Measurements from ENCODE around the gene OR2AT4. TPM values are rescaled to one million over a fixed set of nuclear protein-coding genes. Genes with fewer than 3 reads are reported as not detected.
"Not testable (repeated sequence)": the region's sequence is repeated elsewhere in the genome, so short reads cannot be mapped to it uniquely, and the experiment has no call there.

OR2AT4 gene
- total RNA-seq, 1 donor from 2014 or later, result not detected

DNA sequence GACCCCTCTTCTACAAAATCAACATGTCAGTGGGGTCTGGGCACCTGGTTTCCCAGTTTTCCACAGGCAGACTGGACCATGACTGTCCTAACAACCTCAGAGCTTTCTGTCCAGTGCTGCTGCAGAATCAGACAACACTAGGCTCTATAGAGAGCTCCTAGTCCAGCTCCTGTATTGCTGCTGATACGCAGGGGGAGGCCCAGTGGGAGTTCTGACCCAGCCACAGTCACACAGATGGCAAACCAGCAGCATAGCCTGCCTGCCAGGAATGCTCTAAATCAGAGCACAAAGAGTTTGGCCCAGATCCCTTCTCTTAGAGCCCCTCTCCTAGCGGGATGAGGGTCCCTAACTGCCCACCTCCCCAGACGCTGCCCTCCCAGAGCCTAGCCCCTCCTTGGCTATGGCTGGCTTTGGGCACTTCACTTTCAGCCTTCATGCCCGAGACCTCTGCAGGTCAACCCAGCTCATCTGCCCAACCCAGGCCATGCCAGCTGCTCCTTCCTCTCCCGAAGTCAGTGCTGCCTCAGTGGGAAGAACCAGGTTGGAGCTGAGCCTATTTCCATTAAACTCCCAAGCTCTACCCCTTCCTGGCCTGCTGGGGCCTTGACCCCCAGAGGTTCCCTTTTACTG, 38.5 kb upstream of the OR2AT4 start:
- Histone ChIP-seq H3K27ac (ENCODE audit: low read depth, low read length) (no peak overlapping the region), H3K4me3 (ENCODE audit: low read length in 3 of 3) (no peak overlapping the region), H3K36me3 (ENCODE audit: control insufficient read depth in 3 of 3, insufficient read depth in 3 of 3, low read length in 3 of 3) (no peaks in the 10 kb centered on the region), H3K9me3 (ENCODE audit: control insufficient read depth in 3 of 3, low read length in 3 of 3) (no peaks in the 10 kb centered on the region), H3K27me3 (ENCODE audit: control insufficient read depth in 3 of 3, insufficient read depth in 3 of 3, low read length in 3 of 3) (peaks cover 3 to 17% (median 12%) of the 10 kb centered on the region in 3 donors), H3K9ac (ENCODE audit: low read depth in 1 of 3, low read length in 3 of 3) (no peak overlapping the region), H3K4me1 (ENCODE audit: control insufficient read depth in 3 of 3, insufficient read depth in 3 of 3, low read length in 3 of 3) (no peaks in the 10 kb centered on the region)

DNA sequence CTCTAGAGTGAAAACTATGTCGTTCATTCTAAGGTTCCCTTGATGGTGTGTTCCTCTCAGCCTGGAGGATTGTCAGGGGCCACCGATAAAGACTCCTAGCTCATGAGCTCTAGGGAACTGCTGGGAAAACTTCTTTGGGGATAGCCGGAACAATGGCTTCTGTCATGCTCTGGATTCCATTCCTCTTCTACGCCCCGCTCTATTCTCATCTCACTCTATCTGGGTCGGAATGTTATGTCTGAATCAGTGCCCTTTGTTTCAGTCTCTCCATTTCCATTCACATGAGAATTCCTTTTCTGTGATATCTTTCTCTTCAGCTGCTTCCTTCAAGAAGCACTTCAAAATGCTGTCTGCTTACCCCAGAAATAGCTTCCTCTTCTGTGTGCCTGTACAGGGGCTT, 37.3 kb upstream of the OR2AT4 start:
- Histone ChIP-seq H3K9ac (ENCODE audit: low read depth in 1 of 3, low read length in 3 of 3) (no peak overlapping the region), H3K4me3 (ENCODE audit: low read length in 3 of 3) (no peak overlapping the region), H3K9me3 (ENCODE audit: control insufficient read depth in 3 of 3, low read length in 3 of 3) (no peaks in the 10 kb centered on the region), H3K27me3 (ENCODE audit: control insufficient read depth in 3 of 3, insufficient read depth in 3 of 3, low read length in 3 of 3) (peaks cover 3 to 18% (median 12%) of the 10 kb centered on the region in 3 donors), H3K4me1 (ENCODE audit: control insufficient read depth in 3 of 3, insufficient read depth in 3 of 3, low read length in 3 of 3) (no peaks in the 10 kb centered on the region), H3K27ac (ENCODE audit: low read depth, low read length) (no peak overlapping the region), H3K36me3 (ENCODE audit: control insufficient read depth in 3 of 3, insufficient read depth in 3 of 3, low read length in 3 of 3) (no peaks in the 10 kb centered on the region)

DNA sequence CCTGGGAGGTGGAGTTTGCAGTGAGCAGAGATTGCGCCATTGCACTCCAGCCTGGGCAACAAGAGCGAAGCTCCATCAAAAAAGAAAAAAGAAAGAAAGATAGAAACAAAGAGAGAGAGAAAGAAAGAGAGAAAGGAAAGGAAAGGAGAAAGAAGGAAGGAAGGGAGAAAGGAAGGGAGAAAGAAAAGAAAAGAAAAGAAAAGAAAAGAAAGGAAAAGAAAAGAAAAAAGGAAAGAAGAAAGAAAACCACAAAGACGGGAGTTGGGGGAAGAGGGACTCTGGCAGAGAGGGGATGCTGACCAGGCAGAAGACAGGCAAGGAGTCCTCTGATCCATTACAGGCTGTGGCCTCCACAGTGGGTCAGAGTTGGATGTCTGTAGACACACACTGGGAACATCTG, 35.4 kb upstream of the OR2AT4 start:
- Histone ChIP-seq H3K4me3 (ENCODE audit: low read length in 3 of 3) (no peak overlapping the region), H3K36me3 (ENCODE audit: control insufficient read depth in 3 of 3, insufficient read depth in 3 of 3, low read length in 3 of 3) (no peaks in the 10 kb centered on the region), H3K9ac (ENCODE audit: low read depth in 1 of 3, low read length in 3 of 3) (no peak overlapping the region), H3K9me3 (ENCODE audit: control insufficient read depth in 3 of 3, low read length in 3 of 3) (no peaks in the 10 kb centered on the region), H3K27me3 (ENCODE audit: control insufficient read depth in 3 of 3, insufficient read depth in 3 of 3, low read length in 3 of 3) (peaks cover 5 to 18% (median 15%) of the 10 kb centered on the region in 3 donors), H3K27ac (ENCODE audit: low read depth, low read length) (no peak overlapping the region), H3K4me1 (ENCODE audit: control insufficient read depth in 3 of 3, insufficient read depth in 3 of 3, low read length in 3 of 3) (no peaks in the 10 kb centered on the region)

DNA sequence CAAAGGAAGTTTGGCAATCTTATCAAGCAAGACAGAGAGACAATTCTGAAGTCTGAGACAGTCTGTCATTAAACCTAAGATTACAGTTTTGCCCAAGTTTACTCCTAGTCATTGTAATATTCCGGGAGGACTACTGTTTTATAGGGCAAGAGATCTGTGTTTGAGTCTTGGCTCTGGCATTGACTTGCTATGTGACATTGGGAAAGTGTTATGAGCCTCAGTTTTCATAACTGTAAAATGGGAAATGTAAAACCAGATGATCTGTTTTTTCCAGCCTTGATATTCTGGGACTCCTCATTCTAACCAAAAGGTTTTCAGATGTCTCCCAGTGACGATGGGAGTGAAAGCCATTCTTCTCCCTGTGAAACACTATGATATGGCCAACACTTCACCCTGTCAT, 29.9 kb upstream of the OR2AT4 start:
- Histone ChIP-seq H3K4me3 (ENCODE audit: low read length in 3 of 3) (no peak overlapping the region), H3K27ac (ENCODE audit: low read depth, low read length) (no peak overlapping the region), H3K4me1 (ENCODE audit: control insufficient read depth in 3 of 3, insufficient read depth in 3 of 3, low read length in 3 of 3) (no peaks in the 10 kb centered on the region), H3K27me3 (ENCODE audit: control insufficient read depth in 3 of 3, insufficient read depth in 3 of 3, low read length in 3 of 3) (peaks cover 5 to 9% (median 8%) of the 10 kb centered on the region in 3 donors), H3K36me3 (ENCODE audit: control insufficient read depth in 3 of 3, insufficient read depth in 3 of 3, low read length in 3 of 3) (no peaks in the 10 kb centered on the region), H3K9ac (ENCODE audit: low read depth in 1 of 3, low read length in 3 of 3) (no peak overlapping the region), H3K9me3 (ENCODE audit: control insufficient read depth in 3 of 3, low read length in 3 of 3) (no peaks in the 10 kb centered on the region)

DNA sequence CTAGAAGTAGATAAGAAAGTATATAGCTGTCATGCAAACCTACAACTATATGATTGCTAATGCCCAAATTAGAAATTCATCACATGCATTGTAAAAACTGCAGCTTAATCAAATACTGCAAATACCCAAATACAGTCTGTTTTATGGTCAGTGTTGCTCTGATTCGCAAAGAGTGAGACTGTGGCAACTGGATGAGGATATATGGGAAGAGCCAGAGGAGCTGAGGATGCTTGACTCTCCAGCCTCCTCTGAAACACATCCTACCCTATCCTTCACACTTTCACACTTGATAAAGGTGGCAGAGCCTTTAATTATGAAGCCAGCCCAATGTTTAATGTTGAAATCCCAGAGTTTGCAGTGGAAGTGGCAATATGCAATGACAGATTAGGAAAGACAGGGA, 21.9 kb upstream of the OR2AT4 start:
- H3K9ac ChIP-seq (ENCODE audit: low read depth in 1 of 3, low read length in 3 of 3), result no peak overlapping the region
- H3K9me3 ChIP-seq (ENCODE audit: control insufficient read depth in 3 of 3, low read length in 3 of 3), result peaks cover 0 to 3% (median 2%) of the 10 kb centered on the region in 3 donors
- H3K4me1 ChIP-seq (ENCODE audit: control insufficient read depth in 3 of 3, insufficient read depth in 3 of 3, low read length in 3 of 3), result no peaks in the 10 kb centered on the region
- H3K4me3 ChIP-seq (ENCODE audit: low read length in 3 of 3), result no peak overlapping the region
- H3K36me3 ChIP-seq (ENCODE audit: control insufficient read depth in 3 of 3, insufficient read depth in 3 of 3, low read length in 3 of 3), result no peaks in the 10 kb centered on the region
- H3K27me3 ChIP-seq (ENCODE audit: control insufficient read depth in 3 of 3, insufficient read depth in 3 of 3, low read length in 3 of 3), result no peaks in the 10 kb centered on the region
- H3K27ac ChIP-seq (ENCODE audit: low read depth, low read length), result no peak overlapping the region

DNA sequence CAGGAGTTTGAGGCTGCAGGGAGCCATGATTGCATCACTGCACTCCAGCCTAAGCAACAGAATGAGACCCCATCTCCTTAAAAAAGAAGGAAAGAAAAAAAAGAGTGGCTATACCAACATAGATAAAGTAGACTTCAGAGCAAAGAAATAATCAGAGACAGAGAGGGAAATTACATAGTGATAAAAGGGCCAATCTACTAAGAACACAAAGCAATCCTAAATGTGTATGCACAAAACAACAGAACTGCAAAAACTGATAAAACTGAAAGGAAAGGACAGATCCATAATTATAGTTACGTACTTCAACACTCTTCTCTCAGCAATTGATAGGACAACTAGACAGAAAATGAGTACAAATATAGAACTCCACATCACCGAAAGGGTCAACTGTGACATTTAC, 17.8 kb upstream of the OR2AT4 start:
- H3K9ac ChIP-seq (ENCODE audit: low read depth in 1 of 3, low read length in 3 of 3), result no peak overlapping the region
- peaks cover 0 to 3% (median 2%) of the 10 kb centered on the region in 3 donors for H3K9me3 ChIP-seq (ENCODE audit: control insufficient read depth in 3 of 3, low read length in 3 of 3)
- H3K4me3 ChIP-seq (ENCODE audit: low read length in 3 of 3), result no peak overlapping the region
- H3K27ac ChIP-seq (ENCODE audit: low read depth, low read length), result no peak overlapping the region
- H3K4me1 ChIP-seq (ENCODE audit: control insufficient read depth in 3 of 3, insufficient read depth in 3 of 3, low read length in 3 of 3), result no peaks in the 10 kb centered on the region
- H3K27me3 ChIP-seq (ENCODE audit: control insufficient read depth in 3 of 3, insufficient read depth in 3 of 3, low read length in 3 of 3), result no peaks in the 10 kb centered on the region
- H3K36me3 ChIP-seq (ENCODE audit: control insufficient read depth in 3 of 3, insufficient read depth in 3 of 3, low read length in 3 of 3), result no peaks in the 10 kb centered on the region

DNA sequence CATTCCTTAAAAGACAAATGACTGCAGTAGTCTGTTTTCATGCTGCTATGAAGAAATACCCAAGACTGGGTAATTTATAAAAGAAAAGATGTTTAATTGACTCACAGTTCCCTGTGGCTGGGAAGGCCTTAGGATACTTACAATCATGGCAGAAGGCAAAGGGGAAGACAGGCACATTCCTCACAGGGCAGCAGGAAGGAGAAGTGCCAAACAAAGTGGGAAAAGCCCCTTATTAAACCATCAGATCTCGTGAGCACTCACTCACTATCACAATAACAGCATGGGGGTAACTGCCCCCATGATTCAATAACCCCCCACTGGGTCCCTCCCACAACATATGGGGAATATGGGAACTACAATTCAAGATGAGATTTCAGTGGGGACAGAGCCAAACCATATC, 16.4 kb upstream of the OR2AT4 start:
- H3K4me3 ChIP-seq (ENCODE audit: low read length in 3 of 3), result no peak overlapping the region
- no peak overlapping the region for H3K9ac ChIP-seq (ENCODE audit: low read depth in 1 of 3, low read length in 3 of 3)
- no peaks in the 10 kb centered on the region for H3K27me3 ChIP-seq (ENCODE audit: control insufficient read depth in 3 of 3, insufficient read depth in 3 of 3, low read length in 3 of 3)
- H3K27ac ChIP-seq (ENCODE audit: low read depth, low read length), result no peak overlapping the region
- H3K36me3 ChIP-seq (ENCODE audit: control insufficient read depth in 3 of 3, insufficient read depth in 3 of 3, low read length in 3 of 3), result no peaks in the 10 kb centered on the region
- H3K9me3 ChIP-seq (ENCODE audit: control insufficient read depth in 3 of 3, low read length in 3 of 3), result peaks cover 0 to 2% (median 0%) of the 10 kb centered on the region in 3 donors
- no peaks in the 10 kb centered on the region for H3K4me1 ChIP-seq (ENCODE audit: control insufficient read depth in 3 of 3, insufficient read depth in 3 of 3, low read length in 3 of 3)

DNA sequence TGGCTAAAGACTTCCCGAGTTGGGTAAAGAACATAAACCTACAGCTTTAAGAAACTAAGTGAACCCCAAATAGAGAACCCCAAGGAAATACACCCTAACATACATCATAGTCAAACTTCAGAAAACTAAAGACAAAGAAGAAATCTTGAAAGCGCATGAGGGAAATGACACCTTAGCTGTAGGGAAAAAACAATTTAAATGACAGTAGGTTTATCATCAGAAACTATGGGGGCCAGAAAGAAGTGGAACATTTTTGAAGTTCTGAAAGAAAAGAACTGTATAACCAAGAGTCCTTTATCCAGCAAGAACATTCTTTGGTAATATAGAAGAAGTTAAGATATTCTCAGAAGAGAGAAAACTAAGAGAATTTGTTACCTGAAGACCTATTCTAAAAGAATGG, 15.5 kb upstream of the OR2AT4 start:
- H3K27me3 ChIP-seq (ENCODE audit: control insufficient read depth in 3 of 3, insufficient read depth in 3 of 3, low read length in 3 of 3), result no peaks in the 10 kb centered on the region
- H3K27ac ChIP-seq (ENCODE audit: low read depth, low read length), result no peak overlapping the region
- H3K36me3 ChIP-seq (ENCODE audit: control insufficient read depth in 3 of 3, insufficient read depth in 3 of 3, low read length in 3 of 3), result no peaks in the 10 kb centered on the region
- peaks cover 0 to 2% (median 0%) of the 10 kb centered on the region in 3 donors for H3K9me3 ChIP-seq (ENCODE audit: control insufficient read depth in 3 of 3, low read length in 3 of 3)
- H3K4me3 ChIP-seq (ENCODE audit: low read length in 3 of 3), result no peak overlapping the region
- H3K9ac ChIP-seq (ENCODE audit: low read depth in 1 of 3, low read length in 3 of 3), result no peak overlapping the region
- H3K4me1 ChIP-seq (ENCODE audit: control insufficient read depth in 3 of 3, insufficient read depth in 3 of 3, low read length in 3 of 3), result no peaks in the 10 kb centered on the region

DNA sequence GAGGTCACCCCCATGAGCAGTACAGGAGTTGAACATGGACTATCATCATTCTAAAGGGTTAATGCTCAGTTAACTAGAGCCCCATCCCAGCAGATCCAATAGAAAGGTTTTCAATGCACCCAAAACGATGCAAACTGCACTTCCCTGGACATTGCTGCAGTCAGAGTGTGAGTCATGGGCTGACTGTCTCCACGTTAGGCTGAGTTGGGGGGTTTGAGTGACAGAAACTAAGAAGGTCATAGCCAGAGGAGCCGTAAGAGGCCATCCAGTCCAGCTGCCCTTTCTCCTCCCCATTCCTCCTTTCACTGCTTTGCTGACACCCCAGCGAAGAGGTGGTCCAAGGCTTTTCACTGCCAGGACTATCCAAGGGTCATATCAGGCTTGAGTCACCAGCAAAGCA, 10.5 kb upstream of the OR2AT4 start:
- no peak overlapping the region for H3K4me3 ChIP-seq (ENCODE audit: low read length in 3 of 3)
- no peaks in the 10 kb centered on the region for H3K36me3 ChIP-seq (ENCODE audit: control insufficient read depth in 3 of 3, insufficient read depth in 3 of 3, low read length in 3 of 3)
- H3K9ac ChIP-seq (ENCODE audit: low read depth in 1 of 3, low read length in 3 of 3), result no peak overlapping the region
- H3K27me3 ChIP-seq (ENCODE audit: control insufficient read depth in 3 of 3, insufficient read depth in 3 of 3, low read length in 3 of 3), result peaks cover 0 to 4% (median 0%) of the 10 kb centered on the region in 3 donors
- H3K9me3 ChIP-seq (ENCODE audit: control insufficient read depth in 3 of 3, low read length in 3 of 3), result no peaks in the 10 kb centered on the region
- no peaks in the 10 kb centered on the region for H3K4me1 ChIP-seq (ENCODE audit: control insufficient read depth in 3 of 3, insufficient read depth in 3 of 3, low read length in 3 of 3)
- no peak overlapping the region for H3K27ac ChIP-seq (ENCODE audit: low read depth, low read length)

DNA sequence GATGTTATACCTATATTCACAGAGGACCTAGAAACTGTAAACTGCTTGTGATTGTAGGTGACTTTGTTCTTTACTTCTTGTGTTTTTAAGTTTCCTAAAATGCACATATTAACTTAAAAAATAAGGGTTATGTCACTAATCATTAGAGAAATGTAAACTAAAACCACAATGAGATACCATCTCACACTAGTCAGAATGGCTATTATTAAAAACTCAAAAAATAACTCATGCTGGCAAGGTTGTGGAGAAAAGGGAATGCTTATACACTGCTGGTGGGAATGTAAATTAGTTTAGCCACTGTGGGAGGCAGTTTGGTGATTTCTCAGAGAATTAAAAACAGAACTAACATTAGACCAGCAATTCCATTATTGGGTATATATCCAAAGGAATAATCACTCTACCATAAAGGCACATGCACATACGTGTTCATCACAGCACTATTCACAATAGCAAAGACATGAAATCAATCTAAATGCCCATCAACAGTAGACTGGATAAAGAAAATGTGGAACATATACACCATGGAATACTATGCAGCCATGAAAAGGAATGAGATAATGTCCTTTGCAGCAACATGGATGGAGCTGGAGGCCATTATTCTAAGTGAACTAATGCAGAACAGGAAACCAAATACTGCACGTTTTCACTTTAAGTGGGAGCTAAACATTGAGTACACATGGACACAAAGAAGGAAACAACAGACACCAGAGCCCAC, 9.4 kb upstream of the OR2AT4 start:
- H3K4me3 ChIP-seq (ENCODE audit: low read length in 3 of 3); H3K27me3 ChIP-seq (ENCODE audit: control insufficient read depth in 3 of 3, insufficient read depth in 3 of 3, low read length in 3 of 3); H3K4me1 ChIP-seq (ENCODE audit: control insufficient read depth in 3 of 3, insufficient read depth in 3 of 3, low read length in 3 of 3); H3K27ac ChIP-seq (ENCODE audit: low read depth, low read length); H3K36me3 ChIP-seq (ENCODE audit: control insufficient read depth in 3 of 3, insufficient read depth in 3 of 3, low read length in 3 of 3); H3K9ac ChIP-seq (ENCODE audit: low read depth in 1 of 3, low read length in 3 of 3); H3K9me3 ChIP-seq (ENCODE audit: control insufficient read depth in 3 of 3, low read length in 3 of 3): not testable (repeated sequence)

All from skeletal muscle tissue (tissue), 4 donors.